ENCODE measurements around the gene TIGD3. TPM values are rescaled to one million over a fixed set of nuclear protein-coding genes. Genes with fewer than 3 reads are reported as not detected.
A peak's percentile ranks its signal among the peaks of the same experiment; 100 is the strongest.

Gene TIGD3
- total and polyA plus RNA-seq, 9 of the 15 experiments (the other 6 are each of a cell fraction or from before 2014, with no cell fraction given), result 0.06 to 1.3 (median 0.56) TPM

- no peak for TF ChIP-seq TAF1 (IDR thresholded peaks at IDR 0.05; ENCODE audit: control insufficient read depth, extremely low read depth, insufficient read depth, low read length, severe bottlenecking)
Observed at GRCh38 chr11:65399249-65399648, 44.7 kb downstream of the TIGD3 start (continued).

DNA sequence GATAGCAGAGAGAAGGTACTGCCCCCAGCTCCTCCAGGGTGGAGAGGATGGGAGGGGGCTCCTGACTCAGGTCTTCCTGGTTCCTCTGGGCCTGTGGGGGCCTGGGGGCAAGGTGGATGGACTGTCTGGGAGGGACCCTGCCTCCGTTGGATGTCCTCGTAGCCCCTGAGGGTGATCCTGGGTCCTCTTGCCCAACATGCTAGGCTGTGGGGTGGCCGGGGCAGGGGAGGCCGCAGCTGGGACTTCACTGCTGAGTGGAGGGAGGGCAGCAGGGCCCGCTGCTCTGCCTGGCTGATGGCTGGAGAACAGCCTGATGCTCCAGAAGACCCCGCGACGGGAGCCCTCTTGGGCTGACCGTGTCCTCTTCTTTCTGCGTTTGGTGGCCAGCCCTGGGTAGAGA, 45.3 kb downstream of the TIGD3 start:
- Histone ChIP-seq H3K4me2 (ENCODE audit: insufficient read depth, low read length) (no peak overlapping the region), H3K4me3 (no peak overlapping the region), H3K36me3 (ENCODE audit: control insufficient read depth, insufficient read depth, low read length) (peaks cover 78% of the 10 kb centered on the region; the same call in 2 of the 3 replicates), H3K27me3 (ENCODE audit: control insufficient read depth in 2 of 2, insufficient read depth in 2 of 2, low read length in 2 of 2) (no peaks in the 10 kb centered on the region), H3K9me3 (replicated peaks; ENCODE audit: control insufficient read depth, insufficient read depth, low read depth, low read length) (no peaks in the 10 kb centered on the region), H3K9ac (ENCODE audit: insufficient read depth in 1 of 2, low read depth in 2 of 2, low read length in 2 of 2) (peak overlapping the region in 1 of 2 experiments; percentile 79; a peak in 2 of 4 replicates), H4K20me1 (replicated peaks; ENCODE audit: control insufficient read depth, insufficient read depth, low read length) (peaks cover 4% of the 10 kb centered on the region; the same call in 1 of the 2 replicates), H3K27ac (ENCODE audit: extremely low read depth, low read depth, low read length) (no peak overlapping the region), H3K79me2 (ENCODE audit: control insufficient read depth, insufficient read depth, low read length) (no peaks in the 10 kb centered on the region), H3K9me1 (ENCODE audit: control insufficient read depth, insufficient read depth, low read length) (no peaks in the 10 kb centered on the region), H2AFZ (ENCODE audit: low read depth, low read length) (no peak overlapping the region), H3K4me1 (replicated peaks in 1 of 2; ENCODE audit: control insufficient read depth in 2 of 2, insufficient read depth in 2 of 2, low read length in 2 of 2) (peaks cover 9 to 58% of the 10 kb centered on the region in 2 experiments)
- WGBS (ENCODE audit: insufficient coverage, low coverage, missing lambda C conversion rate), result 89% methylated on average over 7 of the region's 10 CpGs
- TF ChIP-seq, protein P1, sequence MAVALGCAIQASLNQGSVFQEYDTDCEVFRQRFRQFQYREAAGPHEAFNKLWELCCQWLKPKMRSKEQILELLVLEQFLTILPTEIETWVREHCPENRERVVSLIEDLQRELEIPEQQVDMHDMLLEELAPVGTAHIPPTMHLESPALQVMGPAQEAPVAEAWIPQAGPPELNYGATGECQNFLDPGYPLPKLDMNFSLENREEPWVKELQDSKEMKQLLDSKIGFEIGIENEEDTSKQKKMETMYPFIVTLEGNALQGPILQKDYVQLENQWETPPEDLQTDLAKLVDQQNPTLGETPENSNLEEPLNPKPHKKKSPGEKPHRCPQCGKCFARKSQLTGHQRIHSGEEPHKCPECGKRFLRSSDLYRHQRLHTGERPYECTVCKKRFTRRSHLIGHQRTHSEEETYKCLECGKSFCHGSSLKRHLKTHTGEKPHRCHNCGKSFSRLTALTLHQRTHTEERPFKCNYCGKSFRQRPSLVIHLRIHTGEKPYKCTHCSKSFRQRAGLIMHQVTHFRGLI (CRISPR knock-in tag; IDR thresholded peaks at IDR 0.05), result no peak
- TF ChIP-seq RBFOX2 (IDR thresholded peaks at IDR 0.05; ENCODE audit: low read depth, low read length), result peak; percentile 19; the same call in 1 of the 2 replicates
- ATAC-seq (no peak), DNase-seq (ENCODE audit: extremely low read depth in 1 of 4, low spot score in 3 of 4) (no peak), FAIRE-seq (no peak)
- BruUV-seq (replicated peaks), result no TSS peak
- ChIA-PET POLR2A (interaction anchor here (0.7 to 12.2 kb wide), 5 partner anchors 19 to 103 kb away, joined by 3 to 185 read pairs (median 8); partner anchors contain the start of genes MALAT1 and NEAT1), CTCF (ENCODE audit: low intra/inter-chr PET ratio) (interaction anchor here (0.5 kb wide), 1 partner anchor 33 kb away, joined by 3 read pairs; no protein-coding TSS in a partner anchor)
- in situ Hi-C loops (cut with MboI) (no loop called here), intact Hi-C loops (cut with micrococcal nuclease) (no loop called here)
